Measurements from ENCODE around the gene DLK1. TPM values are rescaled to one million over a fixed set of nuclear protein-coding genes. Genes with fewer than 3 reads are reported as not detected.

Gene DLK1
- total RNA-seq, 2 experiments from 2014 or later: not detected

DNA sequence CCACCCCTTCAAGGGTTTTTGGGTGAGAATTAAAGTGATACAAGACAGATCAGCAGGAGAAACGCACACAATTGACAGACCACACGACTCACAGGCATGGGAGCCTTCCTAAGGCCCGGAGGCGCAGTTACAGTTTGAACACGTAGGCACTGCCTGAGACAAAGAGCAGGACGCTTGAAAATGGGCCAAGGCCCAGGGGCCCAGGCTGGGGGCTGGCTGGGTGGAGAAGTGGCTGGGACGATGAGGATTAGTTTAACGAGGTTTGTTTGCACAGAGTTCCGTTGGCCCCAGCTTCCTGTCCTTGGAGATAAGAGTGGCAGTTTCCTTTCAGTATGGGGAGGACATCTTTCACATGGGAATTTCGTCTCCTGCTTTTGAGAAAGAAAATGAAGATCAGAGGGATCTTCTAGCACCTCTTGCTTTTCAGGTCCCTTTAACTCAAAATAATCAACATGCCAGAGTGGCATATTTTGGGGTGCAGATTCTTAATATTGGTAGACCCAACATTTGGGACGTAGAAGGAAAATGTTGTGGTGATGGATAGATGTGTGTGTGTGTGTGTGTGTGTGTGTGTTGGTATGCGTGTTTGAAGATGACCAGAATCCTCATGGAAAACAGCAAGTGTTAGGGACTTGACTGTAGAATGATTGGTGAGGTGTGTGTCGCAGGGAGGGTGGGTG lies 44.6 kb downstream of the DLK1 start:
- H3K36me3 Mint-ChIP-seq (ENCODE audit: low read depth): no peaks in the 10 kb centered on the region
- no peak overlapping the region for H3K4me3 Mint-ChIP-seq
- ChIA-PET CTCF (no interaction called here), POLR2A (no interaction called here)
- H3K27me3 Mint-ChIP-seq (ENCODE audit: low read depth): peaks cover 2% of the 10 kb centered on the region
- ATAC-seq (no peak), DNase-seq (no peak)
- H3K27ac Mint-ChIP-seq: no peak overlapping the region
- H3K4me1 Mint-ChIP-seq (ENCODE audit: low read depth): no peaks in the 10 kb centered on the region
- H3K9me3 Mint-ChIP-seq (ENCODE audit: insufficient read depth): no peaks in the 10 kb centered on the region

DNA sequence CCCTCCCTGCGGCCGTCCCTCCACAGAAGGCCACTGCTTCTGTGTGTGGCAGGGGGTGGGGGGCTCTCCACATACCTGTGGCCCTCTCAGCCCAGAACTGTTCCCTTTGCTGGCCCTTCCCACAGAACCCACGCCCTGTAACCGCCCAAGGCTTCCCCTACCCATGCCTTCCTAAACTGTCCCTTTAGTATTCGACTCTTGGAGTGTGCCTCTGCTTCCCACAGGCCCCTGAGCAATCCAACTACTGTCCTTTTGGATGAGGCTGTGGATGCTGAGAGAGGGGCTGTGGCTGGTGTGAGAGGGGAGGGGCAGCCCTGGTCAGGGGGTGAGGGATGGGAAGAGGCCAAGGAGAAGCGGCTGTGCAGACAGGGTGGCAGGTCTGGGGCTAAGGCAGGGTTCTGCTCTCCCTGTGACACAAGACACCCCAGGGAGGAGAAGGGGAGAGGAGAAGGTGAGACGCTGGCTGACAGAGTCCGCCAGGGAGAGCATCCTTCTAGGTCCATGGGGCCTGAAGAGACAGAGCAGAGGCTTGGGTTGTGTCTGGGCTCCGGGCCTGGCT lies 46.0 kb downstream of the DLK1 start:
- no peaks in the 10 kb centered on the region for H3K9me3 Mint-ChIP-seq (ENCODE audit: insufficient read depth)
- ChIA-PET POLR2A (no interaction called here), CTCF (no interaction called here)
- no peak overlapping the region for H3K4me3 Mint-ChIP-seq
- no peaks in the 10 kb centered on the region for H3K36me3 Mint-ChIP-seq (ENCODE audit: low read depth)
- H3K4me1 Mint-ChIP-seq (ENCODE audit: low read depth): no peaks in the 10 kb centered on the region
- ATAC-seq (no peak), DNase-seq (no peak)
- H3K27me3 Mint-ChIP-seq (ENCODE audit: low read depth): no peaks in the 10 kb centered on the region
- no peak overlapping the region for H3K27ac Mint-ChIP-seq

DNA sequence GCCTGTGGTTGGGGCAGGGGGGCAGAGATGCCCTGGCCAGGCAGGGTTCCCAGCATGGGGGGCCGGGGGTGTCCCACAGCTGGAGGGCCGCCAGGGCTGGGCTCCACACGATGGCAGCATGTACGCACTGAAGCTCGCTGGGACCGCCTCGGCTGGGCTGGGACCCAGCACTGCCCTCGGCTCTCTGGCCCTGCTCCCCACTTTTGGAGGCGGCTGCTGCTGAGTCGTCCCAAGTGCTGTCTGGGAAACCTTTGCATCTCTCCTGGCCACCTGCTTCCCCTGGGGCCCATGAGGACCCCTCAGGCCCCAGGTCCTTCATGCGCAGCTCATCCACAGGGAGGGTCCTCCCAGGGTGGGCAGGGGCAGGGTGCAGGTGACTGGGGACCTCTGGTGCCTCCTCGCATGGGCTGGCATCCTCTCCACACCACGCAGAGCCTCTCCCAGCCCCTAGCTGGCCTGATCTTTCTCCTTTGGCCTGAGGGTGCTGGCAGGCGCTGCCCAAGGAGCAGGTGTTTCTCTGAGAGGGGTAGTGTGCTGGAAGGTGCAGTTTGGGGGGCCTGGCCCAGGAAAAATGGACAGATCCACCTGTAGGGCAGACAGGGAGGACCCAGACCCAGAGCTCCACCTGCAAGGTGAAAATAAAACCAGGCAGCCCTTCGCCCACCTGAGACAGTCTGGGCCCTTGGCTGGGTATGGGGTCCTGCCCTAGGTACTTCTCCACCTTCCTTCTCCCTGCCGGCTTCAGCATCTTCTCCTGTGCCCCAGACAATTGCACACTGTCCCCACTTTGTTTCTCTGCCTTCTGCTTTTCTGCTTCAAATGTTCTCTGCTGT lies 46.9 kb downstream of the DLK1 start:
- Mint-ChIP-seq H3K27ac (no peak overlapping the region), H3K4me1 (ENCODE audit: low read depth) (no peaks in the 10 kb centered on the region), H3K9me3 (ENCODE audit: insufficient read depth) (no peaks in the 10 kb centered on the region), H3K27me3 (ENCODE audit: low read depth) (no peaks in the 10 kb centered on the region), H3K36me3 (ENCODE audit: low read depth) (no peaks in the 10 kb centered on the region), H3K4me3 (no peak overlapping the region)
- ATAC-seq (no peak), DNase-seq (no peak)
- CTCF ChIA-PET: no interaction called here
- POLR2A ChIA-PET: no interaction called here

DNA sequence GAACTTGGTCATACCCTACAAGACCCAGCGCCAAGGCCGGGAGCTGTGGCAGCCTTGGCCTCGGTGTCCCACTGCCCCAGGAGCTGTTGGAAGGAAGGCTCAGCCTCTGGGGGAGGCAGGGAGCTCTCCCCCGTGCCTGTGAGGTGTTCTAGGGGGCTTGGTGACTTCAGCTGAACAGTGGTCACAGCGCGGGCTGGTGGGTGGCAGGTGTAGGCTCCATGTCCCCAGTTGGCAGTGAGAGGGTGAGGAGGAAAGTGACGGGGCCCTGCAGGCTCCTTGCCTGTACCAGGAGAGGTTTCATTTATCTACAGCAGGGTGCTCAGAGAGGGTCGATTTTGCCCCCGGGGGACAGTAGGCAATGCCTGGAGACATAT lies 47.5 kb downstream of the DLK1 start:
- Mint-ChIP-seq H3K27me3 (ENCODE audit: low read depth) (no peaks in the 10 kb centered on the region), H3K27ac (no peak overlapping the region), H3K36me3 (ENCODE audit: low read depth) (no peaks in the 10 kb centered on the region), H3K4me1 (ENCODE audit: low read depth) (no peaks in the 10 kb centered on the region), H3K4me3 (no peak overlapping the region), H3K9me3 (ENCODE audit: insufficient read depth) (no peaks in the 10 kb centered on the region)
- no peak for DNase-seq
- ChIA-PET POLR2A (no interaction called here), CTCF (no interaction called here)
- ATAC-seq: no peak

DNA sequence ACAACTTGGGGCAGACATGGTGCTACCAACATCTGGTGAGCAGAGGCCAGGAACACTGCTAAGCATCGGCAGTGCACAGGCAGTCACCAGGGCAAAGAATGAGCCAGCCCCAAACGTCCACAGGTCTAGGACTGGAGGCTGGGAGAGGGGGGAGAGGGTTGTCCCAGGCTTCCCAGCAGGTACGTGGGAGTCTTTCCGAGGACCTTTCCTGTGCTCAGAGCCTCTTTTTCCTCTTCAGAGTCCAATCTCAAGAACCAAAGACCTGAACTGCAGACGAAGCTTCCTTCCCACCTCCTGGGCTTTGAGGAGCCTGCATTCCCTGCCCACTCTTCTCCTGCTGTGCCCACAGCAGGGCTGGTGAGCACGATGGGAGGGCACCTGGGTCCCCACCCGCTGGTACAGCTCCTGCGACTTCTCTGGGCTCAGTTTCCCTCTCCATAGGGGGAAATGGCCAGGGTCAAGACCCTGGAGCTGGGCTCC lies 48.7 kb downstream of the DLK1 start:
- ATAC-seq: no peak
- H3K4me3 Mint-ChIP-seq: no peak overlapping the region
- H3K9me3 Mint-ChIP-seq (ENCODE audit: insufficient read depth): no peaks in the 10 kb centered on the region
- H3K4me1 Mint-ChIP-seq (ENCODE audit: low read depth): no peaks in the 10 kb centered on the region
- no peak for DNase-seq
- no peaks in the 10 kb centered on the region for H3K27me3 Mint-ChIP-seq (ENCODE audit: low read depth)
- H3K27ac Mint-ChIP-seq: no peak overlapping the region
- H3K36me3 Mint-ChIP-seq (ENCODE audit: low read depth): no peaks in the 10 kb centered on the region
- POLR2A ChIA-PET: no interaction called here
- CTCF ChIA-PET: no interaction called here

DNA sequence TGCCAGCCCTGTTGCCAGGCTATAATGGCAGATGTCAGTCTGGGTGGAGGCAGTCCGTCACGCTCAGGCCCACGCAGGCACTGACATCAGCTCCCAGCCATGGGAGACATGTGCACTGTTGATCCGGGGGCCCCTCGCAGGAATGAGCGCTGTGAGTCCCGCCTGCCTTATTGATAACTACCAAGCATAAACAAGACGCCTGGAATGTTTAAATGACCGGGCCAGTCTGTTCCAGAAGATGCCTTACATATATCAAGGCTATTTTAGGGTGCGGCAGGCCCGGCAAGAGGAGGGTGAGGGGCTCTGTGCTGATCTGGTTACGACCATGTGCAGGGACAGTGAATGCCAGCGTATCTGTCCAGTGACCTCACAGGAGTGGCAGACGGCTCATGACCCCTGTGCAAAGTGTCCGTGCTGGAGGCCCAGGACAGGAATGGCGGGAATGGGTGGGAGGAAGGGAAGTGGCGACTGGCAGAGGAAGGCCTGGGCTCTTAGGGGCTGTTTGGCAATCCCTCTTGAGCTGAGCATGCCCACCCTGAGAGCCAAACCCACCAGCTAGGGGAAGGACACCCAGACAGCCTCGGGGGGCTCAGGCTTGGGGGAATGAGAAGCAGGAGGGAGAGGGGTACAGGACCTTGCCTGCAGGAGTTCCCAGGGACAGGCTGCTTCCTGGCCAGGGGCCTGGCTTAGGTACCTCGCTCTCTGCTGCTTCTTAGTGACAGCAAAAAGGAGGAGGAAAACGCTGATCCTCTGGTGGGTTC lies 49.3 kb downstream of the DLK1 start:
- Mint-ChIP-seq H3K27me3 (ENCODE audit: low read depth) (no peaks in the 10 kb centered on the region), H3K4me3 (no peak overlapping the region), H3K9me3 (ENCODE audit: insufficient read depth) (no peaks in the 10 kb centered on the region), H3K36me3 (ENCODE audit: low read depth) (no peaks in the 10 kb centered on the region), H3K4me1 (ENCODE audit: low read depth) (no peaks in the 10 kb centered on the region), H3K27ac (no peak overlapping the region)
- CTCF ChIA-PET: no interaction called here
- ATAC-seq: no peak
- no peak for DNase-seq
- POLR2A ChIA-PET: no interaction called here

DNA sequence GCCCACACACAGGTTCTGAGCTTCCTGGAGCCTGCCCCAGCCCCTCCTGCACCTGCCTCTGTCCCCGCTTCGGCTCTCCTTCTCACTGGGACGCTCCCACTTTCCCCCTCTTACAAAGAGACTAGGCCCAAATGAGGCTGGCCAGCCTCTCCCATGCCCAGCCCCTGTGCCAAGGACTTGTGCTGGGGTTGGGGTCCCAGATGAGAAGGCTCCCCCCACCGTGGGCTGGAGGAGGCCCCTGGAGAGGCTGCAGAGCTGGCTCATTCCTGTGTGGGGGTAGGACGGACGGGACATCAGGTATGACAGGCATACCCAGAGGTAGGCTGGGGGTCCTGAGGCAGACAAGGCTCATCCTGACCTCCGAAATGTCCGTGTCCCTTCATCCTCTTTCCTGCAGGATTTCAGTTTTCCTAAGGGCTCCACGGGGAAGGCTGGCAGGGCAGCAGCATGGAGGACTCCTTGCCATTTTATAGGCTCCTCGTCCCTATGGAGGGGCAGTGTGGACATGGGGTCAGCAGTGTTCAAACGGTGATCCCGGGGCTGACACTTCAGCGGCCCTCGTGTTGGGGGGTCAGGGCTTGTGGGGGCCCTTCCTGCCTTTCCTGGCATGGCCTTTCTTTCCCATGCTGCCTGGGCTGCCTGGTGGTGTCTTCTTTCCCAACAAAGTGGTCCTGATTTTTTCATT lies 50.1 kb downstream of the DLK1 start:
- ChIA-PET POLR2A (no interaction called here), CTCF (no interaction called here)
- Mint-ChIP-seq H3K4me1 (ENCODE audit: low read depth) (no peaks in the 10 kb centered on the region), H3K27me3 (ENCODE audit: low read depth) (no peaks in the 10 kb centered on the region), H3K9me3 (ENCODE audit: insufficient read depth) (no peaks in the 10 kb centered on the region), H3K4me3 (no peak overlapping the region), H3K36me3 (ENCODE audit: low read depth) (no peaks in the 10 kb centered on the region), H3K27ac (no peak overlapping the region)
- DNase-seq: no peak
- no peak for ATAC-seq

DNA sequence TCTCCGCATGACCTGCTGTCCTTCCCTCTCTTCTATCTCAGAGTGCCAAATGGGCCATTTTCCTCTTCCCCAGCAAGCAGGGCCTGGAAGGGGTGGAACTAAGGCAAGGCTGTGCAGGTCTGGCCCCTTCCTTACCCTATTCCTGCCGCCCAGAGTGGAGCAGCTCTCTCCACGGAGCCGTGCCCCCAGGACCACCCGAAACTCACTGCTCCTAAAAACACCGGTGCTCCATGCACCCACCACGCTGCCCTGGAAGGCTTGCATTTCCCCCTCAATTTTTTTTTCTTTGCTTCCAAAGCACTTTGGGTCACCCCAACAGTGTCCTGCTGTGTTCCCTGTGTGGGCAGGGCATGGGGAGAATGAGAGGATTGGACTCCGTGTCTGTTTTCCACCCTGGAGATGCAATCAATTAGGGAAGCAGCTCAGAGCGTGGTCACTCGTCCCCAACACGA lies 50.7 kb downstream of the DLK1 start:
- DNase-seq (no peak), ATAC-seq (no peak)
- Mint-ChIP-seq H3K4me3 (no peak overlapping the region), H3K36me3 (ENCODE audit: low read depth) (no peaks in the 10 kb centered on the region), H3K9me3 (ENCODE audit: insufficient read depth) (no peaks in the 10 kb centered on the region), H3K27ac (no peak overlapping the region), H3K27me3 (ENCODE audit: low read depth) (no peaks in the 10 kb centered on the region), H3K4me1 (ENCODE audit: low read depth) (no peaks in the 10 kb centered on the region)
- ChIA-PET POLR2A (no interaction called here), CTCF (no interaction called here)

DNA sequence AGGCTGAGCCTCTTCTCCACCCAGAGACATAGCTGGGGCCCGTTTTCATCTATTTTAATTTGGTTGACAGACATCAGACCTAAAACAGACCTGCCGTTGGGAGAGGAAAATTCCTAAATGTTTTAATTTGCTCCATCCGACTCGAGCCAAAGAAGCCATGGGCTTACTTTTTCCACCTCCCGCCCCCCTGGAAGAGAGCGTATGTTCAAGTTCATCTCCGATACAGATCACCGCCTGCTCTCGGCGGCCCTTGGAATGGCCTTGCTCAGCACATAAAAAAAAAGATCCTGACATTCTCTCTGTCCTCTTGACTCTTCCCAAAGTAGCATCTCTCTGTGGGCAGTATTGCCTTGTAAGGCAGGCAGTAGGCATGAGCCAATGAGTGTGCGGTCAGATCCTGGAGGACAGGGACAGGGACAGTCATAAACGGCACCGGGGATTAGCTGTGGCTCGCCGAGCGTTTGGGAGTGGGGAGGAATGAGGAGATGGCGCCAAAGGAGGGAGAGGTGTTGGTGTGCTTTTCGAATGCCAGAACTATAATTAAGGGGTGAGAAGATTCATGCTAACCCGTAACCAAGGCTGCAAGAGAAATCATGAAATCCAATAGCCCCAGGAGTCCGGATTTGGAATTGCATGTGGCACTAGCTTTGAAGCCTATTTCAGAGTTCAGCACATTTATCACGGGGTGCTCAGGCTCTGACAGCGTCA lies 51.3 kb downstream of the DLK1 start:
- H3K27me3 Mint-ChIP-seq (ENCODE audit: low read depth): no peaks in the 10 kb centered on the region
- no peaks in the 10 kb centered on the region for H3K4me1 Mint-ChIP-seq (ENCODE audit: low read depth)
- no peaks in the 10 kb centered on the region for H3K9me3 Mint-ChIP-seq (ENCODE audit: insufficient read depth)
- no peak for ATAC-seq
- CTCF ChIA-PET: no interaction called here
- H3K27ac Mint-ChIP-seq: no peak overlapping the region
- H3K36me3 Mint-ChIP-seq (ENCODE audit: low read depth): no peaks in the 10 kb centered on the region
- DNase-seq: no peak
- H3K4me3 Mint-ChIP-seq: no peak overlapping the region
- POLR2A ChIA-PET: no interaction called here

DNA sequence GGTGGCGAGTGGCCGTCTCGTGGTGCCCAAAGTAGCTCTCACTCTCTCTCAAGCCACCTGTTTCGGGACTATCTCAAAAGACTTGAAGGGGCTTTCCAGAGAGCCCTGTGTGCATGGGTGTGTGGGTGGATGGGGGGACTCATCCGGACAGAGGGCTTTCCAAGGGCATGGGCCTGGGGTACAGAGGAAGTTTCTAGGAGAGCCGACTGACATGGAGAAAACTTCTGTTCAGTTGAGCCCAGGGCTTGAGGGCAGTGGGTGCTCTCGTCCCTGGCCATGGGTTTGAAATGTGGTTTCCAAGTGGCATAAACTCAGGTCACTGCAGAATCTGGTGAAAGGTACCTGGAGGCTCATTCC lies 51.8 kb downstream of the DLK1 start:
- Mint-ChIP-seq H3K36me3 (ENCODE audit: low read depth) (no peaks in the 10 kb centered on the region), H3K27ac (no peak overlapping the region), H3K27me3 (ENCODE audit: low read depth) (no peaks in the 10 kb centered on the region), H3K4me1 (ENCODE audit: low read depth) (no peaks in the 10 kb centered on the region), H3K4me3 (no peak overlapping the region), H3K9me3 (ENCODE audit: insufficient read depth) (no peaks in the 10 kb centered on the region)
- no peak for DNase-seq
- ATAC-seq: no peak
- CTCF ChIA-PET: no interaction called here
- POLR2A ChIA-PET: no interaction called here

DNA sequence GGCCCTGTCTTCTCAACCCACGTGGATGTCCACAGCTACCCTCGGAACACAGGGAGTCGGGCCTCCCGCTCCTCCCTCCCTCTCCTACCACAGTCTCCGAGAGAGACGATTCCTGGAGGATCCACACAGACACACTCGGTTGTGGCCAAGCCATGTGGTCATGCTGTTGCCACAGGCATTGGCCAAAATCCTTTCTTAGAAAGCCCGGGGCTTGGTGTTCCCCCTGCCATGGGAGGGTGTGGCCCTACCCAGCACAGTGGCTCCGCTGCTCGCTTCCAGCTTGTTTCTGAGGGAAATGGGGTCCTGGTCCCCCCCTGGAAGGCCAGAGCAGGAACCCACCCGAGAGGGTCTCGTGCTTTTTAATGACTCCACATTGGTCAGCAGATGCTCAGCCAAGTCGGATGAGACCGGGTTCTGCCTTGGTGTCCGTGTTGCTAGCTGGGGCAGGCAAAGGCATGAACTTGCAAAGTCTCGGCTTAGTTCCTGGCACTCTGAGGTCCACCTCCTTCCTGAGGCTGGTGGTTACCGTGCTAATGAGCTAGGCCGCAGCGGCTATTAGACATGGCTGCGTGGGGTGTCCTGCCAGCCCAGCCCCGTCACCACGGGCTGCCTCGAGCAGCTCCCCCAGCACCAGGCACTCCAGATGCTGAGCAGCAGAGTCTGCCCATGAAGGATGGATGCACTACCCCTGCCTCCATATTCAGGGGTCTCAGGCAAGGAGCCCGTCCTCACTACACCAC lies 52.4 kb downstream of the DLK1 start:
- H3K27me3 Mint-ChIP-seq (ENCODE audit: low read depth): no peaks in the 10 kb centered on the region
- CTCF ChIA-PET: no interaction called here
- H3K4me3 Mint-ChIP-seq: no peak overlapping the region
- no peaks in the 10 kb centered on the region for H3K4me1 Mint-ChIP-seq (ENCODE audit: low read depth)
- no peaks in the 10 kb centered on the region for H3K36me3 Mint-ChIP-seq (ENCODE audit: low read depth)
- no peak overlapping the region for H3K27ac Mint-ChIP-seq
- H3K9me3 Mint-ChIP-seq (ENCODE audit: insufficient read depth): no peaks in the 10 kb centered on the region
- POLR2A ChIA-PET: no interaction called here
- DNase-seq (no peak), ATAC-seq (no peak)
